Esophagus (tissue), 2 donors: Measurements from ENCODE around the gene GLIS1. TPM values are rescaled to one million over a fixed set of nuclear protein-coding genes. Genes with fewer than 3 reads are reported as not detected.

Experiments
- H3K27ac ChIP-seq, 2 donors: one replicate each; pipeline ENCODE4 v1.5.1; 2013; ENCODE audit warnings: low read depth in 2 of 2, mild to moderate bottlenecking in 2 of 2, inconsistent platforms in 1 of 2, low read length in 1 of 2, moderate library complexity in 1 of 2
- H3K27me3 ChIP-seq, 2 donors: one replicate each; pipeline ENCODE4 v1.6.1; 2013; ENCODE audit warnings: low read length in 2 of 2, control low read depth in 1 of 2, mild to moderate bottlenecking in 1 of 2; ENCODE audit not compliant: insufficient read depth in 2 of 2, control insufficient read depth in 1 of 2
- H3K36me3 ChIP-seq, 2 donors: one replicate each; pipeline ENCODE4 v1.6.1; 2013; ENCODE audit warnings: low read length in 1 of 2; ENCODE audit not compliant: control insufficient read depth in 2 of 2, insufficient read depth in 2 of 2
- H3K4me1 ChIP-seq, 2 donors: one replicate each; pipeline ENCODE4 v1.6.1; 2013; ENCODE audit warnings: low read length in 1 of 2; ENCODE audit not compliant: control insufficient read depth in 2 of 2, insufficient read depth in 2 of 2
- H3K4me3 ChIP-seq, 2 donors: one replicate each; pipeline ENCODE4 v1.5.1; 2013; ENCODE audit warnings: low read length in 2 of 2, mild to moderate bottlenecking in 2 of 2, low read depth in 1 of 2, moderate library complexity in 1 of 2
- H3K9me3 ChIP-seq, 2 donors: one replicate each; pipeline ENCODE4 v1.6.1; 2013; ENCODE audit warnings: mild to moderate bottlenecking in 2 of 2, low read depth in 1 of 2, low read length in 1 of 2, moderate library complexity in 1 of 2; ENCODE audit not compliant: control insufficient read depth in 2 of 2, insufficient read depth in 1 of 2
- WGBS, 2 donors: extraction: QIAGEN DNeasy Blood & Tissue Kit; methylation state at CpG; one replicate each; pipeline ENCODE4 v1.1.7; 2013; 5-methylcytosine and 5-hydroxymethylcytosine counted together
- polyA plus RNA-seq, 2 donors: library from polyadenylated mRNA; stranded (reverse); fragments of 200-250 nt; gene quantifications; one replicate each; pipeline ENCODE4 v1.2.3, GENCODE V29; 2013
- donor health status: healthy with polysubstance abuse.
- donor health status: Bipolar disorder and iron deficiency.

Gene GLIS1
- polyA plus RNA-seq, 2 donors, result 0.18 TPM

DNA sequence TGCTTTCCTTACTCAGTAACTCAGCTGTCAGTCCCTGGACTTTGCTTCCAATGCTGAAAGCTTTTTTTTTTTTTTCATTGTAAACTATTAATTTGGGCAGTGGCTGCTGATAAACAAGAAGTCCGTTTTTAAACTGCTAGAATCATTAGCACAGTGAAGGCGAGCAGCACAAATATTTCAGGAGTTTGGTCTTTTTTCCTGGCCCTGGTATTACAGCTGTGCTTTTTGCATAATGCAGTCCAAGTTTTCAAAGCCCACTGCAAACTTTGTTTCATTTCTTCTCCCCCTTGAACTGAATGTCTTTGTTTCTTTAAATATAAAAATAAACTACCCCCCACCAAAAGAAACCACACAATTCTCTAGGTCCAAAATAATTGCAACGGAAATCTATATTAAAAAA is 6.6 kb downstream of the GLIS1 start:
- Histone ChIP-seq H3K9me3 (no peaks in the 10 kb centered on the region), H3K27ac (peak overlapping the region in 1 of 2 donors; percentile 27), H3K36me3 (no peaks in the 10 kb centered on the region), H3K4me3 (no peak overlapping the region), H3K27me3 (peaks cover 3 to 6% of the 10 kb centered on the region in 2 donors), H3K4me1 (no peaks in the 10 kb centered on the region)
- WGBS, 2 donors, result 44 to 45% methylated on average over 3 of the region's 3 CpGs

DNA sequence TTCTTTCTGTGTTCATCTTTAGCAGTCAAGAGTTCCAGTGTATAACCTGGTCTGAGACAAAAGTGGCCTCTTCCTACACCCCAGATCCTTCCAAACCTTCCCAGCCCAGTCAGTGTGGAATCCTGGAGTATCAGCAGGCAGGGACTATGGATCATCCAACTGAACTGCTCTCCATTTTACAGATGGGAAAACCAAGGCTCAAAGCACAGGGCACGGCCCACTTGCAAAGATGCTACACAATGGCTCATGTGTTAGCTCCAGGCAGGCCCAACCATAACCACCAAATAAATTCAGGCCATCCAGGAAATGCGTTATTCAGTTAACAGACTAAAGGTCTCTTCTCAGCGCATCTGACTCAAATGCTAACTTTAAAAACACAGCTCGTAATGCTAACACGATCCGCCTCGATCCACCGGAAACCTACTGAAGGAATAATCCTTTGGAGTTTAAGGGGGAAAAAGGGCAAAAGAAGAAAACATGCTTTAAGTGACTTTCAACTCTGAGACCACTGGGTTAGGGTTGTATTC is 7.1 kb downstream of the GLIS1 start:
- Histone ChIP-seq H3K27me3 (peaks cover 1 to 2% of the 10 kb centered on the region in 2 donors), H3K36me3 (no peaks in the 10 kb centered on the region), H3K4me1 (no peaks in the 10 kb centered on the region), H3K4me3 (no peak overlapping the region), H3K9me3 (no peaks in the 10 kb centered on the region), H3K27ac (peak overlapping the region in 1 of 2 donors; percentile 27)
- 83 to 88% methylated on average over 8 of the region's 8 CpGs for WGBS, 2 donors

DNA sequence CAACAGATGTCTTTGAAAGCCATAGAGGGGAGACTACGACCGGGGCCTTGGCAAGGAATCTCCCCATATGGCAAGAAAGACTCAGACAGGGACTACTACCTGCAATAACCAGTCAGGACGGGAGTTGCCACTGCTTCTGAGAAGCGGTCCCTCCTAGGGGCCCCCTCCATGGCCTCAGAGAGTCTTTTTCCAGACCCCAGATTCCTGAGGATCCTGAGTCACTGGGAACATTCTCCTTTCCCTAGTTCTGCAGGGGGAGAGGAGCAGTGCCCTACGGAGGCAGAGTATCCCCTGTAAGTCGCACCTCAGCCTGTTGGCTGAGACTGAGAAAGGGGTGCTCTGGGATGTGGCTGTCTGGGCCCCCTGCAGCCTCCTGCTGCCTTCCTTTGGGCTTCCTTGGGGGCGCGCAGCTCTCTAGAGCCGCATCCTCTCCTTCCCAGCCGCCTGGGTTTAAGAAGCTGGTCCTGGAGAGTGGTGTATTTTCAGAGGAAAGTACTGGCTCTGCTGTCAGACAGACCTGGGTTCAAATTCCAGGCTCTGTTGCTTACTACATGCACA is 7.8 kb downstream of the GLIS1 start:
- H3K4me3 ChIP-seq, result no peak overlapping the region
- H3K4me1 ChIP-seq, result no peaks in the 10 kb centered on the region
- H3K27me3 ChIP-seq, result no peaks in the 10 kb centered on the region
- H3K27ac ChIP-seq, result no peak overlapping the region
- no peaks in the 10 kb centered on the region for H3K9me3 ChIP-seq
- 91 to 94% methylated on average over 10 of the region's 10 CpGs for WGBS, 2 donors
- H3K36me3 ChIP-seq, result no peaks in the 10 kb centered on the region

GRCh38 chr1:53730224-53730865 is 8.6 kb downstream of the GLIS1 start:
- no peaks in the 10 kb centered on the region for H3K27me3 ChIP-seq
- H3K27ac ChIP-seq, result no peak overlapping the region
- no peaks in the 10 kb centered on the region for H3K4me1 ChIP-seq
- H3K36me3 ChIP-seq, result no peaks in the 10 kb centered on the region
- WGBS, 2 donors, result 77 to 83% methylated on average over 12 of the region's 12 CpGs
- H3K9me3 ChIP-seq, result no peaks in the 10 kb centered on the region
- no peak overlapping the region for H3K4me3 ChIP-seq

DNA sequence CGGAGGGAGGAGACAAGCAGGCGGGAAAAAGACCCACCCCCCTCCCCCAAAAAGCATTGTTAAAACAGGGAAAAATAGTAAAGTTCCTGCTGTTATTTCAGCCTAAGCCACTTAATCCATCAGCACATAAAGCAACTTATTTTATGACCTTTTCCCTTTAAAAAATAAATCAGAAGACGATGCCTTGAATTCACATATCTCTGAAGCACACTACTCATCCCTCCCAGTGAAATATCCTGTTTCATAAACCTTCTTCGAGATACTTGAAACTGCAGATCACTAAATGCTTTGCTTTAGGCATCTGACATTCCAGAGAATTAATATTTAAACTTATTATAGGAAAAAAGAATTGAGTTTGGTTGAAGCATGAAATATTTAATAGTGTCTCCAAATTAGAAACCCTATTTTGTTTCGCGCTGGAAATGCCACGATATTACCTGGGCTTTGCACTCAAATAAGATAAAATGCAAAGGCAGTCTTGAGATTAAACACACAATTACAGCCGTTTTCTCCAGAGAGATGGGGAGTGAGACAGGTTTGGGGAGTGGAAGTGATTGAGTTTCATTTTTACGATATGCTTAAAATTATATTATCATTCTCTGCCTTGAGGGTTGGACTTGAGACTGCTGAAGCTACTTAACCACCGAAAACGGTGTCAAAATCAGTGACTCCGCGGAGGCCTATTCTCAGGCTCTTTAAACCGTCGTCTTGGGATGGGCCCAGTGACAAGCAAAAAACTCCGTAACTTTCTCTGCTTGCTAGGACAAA is 9.3 kb downstream of the GLIS1 start:
- Histone ChIP-seq H3K27ac (no peak overlapping the region), H3K36me3 (no peaks in the 10 kb centered on the region), H3K4me1 (no peaks in the 10 kb centered on the region), H3K9me3 (no peaks in the 10 kb centered on the region), H3K27me3 (no peaks in the 10 kb centered on the region), H3K4me3 (no peak overlapping the region)
- WGBS, 2 donors, result 81 to 86% methylated on average over 16 of the region's 16 CpGs

DNA sequence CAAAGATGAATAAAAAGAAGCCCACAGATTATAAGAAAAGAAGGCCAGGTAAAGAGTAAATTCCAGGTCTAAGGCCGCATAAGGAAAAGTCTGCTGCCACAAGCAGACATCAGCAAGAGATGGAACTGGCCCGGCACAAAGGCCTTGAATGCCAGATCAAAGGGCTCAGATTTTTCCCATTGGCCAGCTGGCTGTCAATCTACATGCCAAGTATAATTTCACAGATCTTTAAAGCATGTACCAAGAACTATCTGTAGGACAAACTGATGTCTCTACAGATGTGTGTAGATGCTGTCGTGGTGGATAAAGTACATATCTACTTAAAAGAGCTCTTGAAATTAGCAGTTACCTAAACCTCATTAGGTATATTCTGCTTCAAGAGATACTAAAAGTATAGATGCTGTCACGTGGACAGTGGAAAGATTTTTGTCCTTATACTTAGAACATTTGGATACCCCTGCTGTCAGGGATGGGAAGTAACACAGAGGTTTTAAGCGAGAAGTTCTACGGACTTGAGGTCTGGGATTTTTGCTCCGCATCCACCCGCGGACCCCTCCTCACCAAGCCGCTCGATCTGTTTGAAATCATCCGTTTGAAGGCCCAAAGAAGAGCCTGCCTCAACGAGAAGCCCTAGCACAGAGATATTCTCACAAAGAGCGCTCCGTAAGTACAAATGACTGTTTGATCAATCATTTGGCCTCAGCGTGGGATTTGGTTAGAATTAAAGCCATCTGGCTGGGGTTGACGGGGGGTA is 10.1 kb downstream of the GLIS1 start:
- Histone ChIP-seq H3K36me3 (no peaks in the 10 kb centered on the region), H3K27ac (no peak overlapping the region), H3K9me3 (no peaks in the 10 kb centered on the region), H3K27me3 (no peaks in the 10 kb centered on the region), H3K4me3 (no peak overlapping the region), H3K4me1 (no peaks in the 10 kb centered on the region)
- WGBS, 2 donors, result 82 to 86% methylated on average over 17 of the region's 17 CpGs

DNA sequence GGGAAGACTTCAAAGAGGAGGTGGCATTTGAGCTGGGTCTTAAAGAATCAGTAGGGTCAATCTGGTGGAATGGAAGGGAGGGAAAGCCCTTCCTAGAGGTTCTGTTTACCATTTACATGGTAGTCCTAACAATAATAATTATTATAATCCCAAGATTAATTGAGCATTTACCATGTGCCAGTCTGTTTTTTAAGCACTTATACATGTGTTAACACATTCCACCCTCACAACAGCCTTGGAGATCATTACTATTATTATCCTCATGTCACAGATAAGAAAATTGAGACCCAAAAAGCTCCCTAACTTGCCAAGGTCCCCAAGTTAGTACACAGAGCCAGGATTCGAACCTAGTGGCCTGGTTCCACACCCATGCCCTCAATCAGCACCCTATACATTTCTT is 10.8 kb downstream of the GLIS1 start:
- H3K4me1 ChIP-seq, result no peaks in the 10 kb centered on the region
- H3K9me3 ChIP-seq, result no peaks in the 10 kb centered on the region
- no peaks in the 10 kb centered on the region for H3K36me3 ChIP-seq
- WGBS, 2 donors, result 61 to 71% methylated on average over 1 of the region's 1 CpG
- no peak overlapping the region for H3K27ac ChIP-seq
- no peak overlapping the region for H3K4me3 ChIP-seq
- no peaks in the 10 kb centered on the region for H3K27me3 ChIP-seq

- H3K36me3 ChIP-seq, result no peaks in the 10 kb centered on the region
- no peak overlapping the region for H3K27ac ChIP-seq
- H3K27me3 ChIP-seq, result no peaks in the 10 kb centered on the region
- H3K4me3 ChIP-seq, result no peak overlapping the region
- no peaks in the 10 kb centered on the region for H3K9me3 ChIP-seq
- WGBS, 2 donors, result 92% methylated on average over 7 of the region's 7 CpGs
- no peaks in the 10 kb centered on the region for H3K4me1 ChIP-seq
Measured at GRCh38 chr1:53727461-53728092, 11.4 kb downstream of the GLIS1 start.

GRCh38 chr1:53726009-53726600 is 12.9 kb downstream of the GLIS1 start:
- WGBS, 2 donors, result 87 to 89% methylated on average over 8 of the region's 8 CpGs
- H3K4me3 ChIP-seq, result no peak overlapping the region
- H3K36me3 ChIP-seq, result no peaks in the 10 kb centered on the region
- no peaks in the 10 kb centered on the region for H3K4me1 ChIP-seq
- H3K27ac ChIP-seq, result no peak overlapping the region
- H3K27me3 ChIP-seq, result no peaks in the 10 kb centered on the region
- H3K9me3 ChIP-seq, result no peaks in the 10 kb centered on the region
